ENCODE data around the gene PDIK1L.

The PDIK1L gene

GRCh38 chr1:26127235-26128163 lies 15.9 kb downstream of the PDIK1L start:
- DNase-seq (ENCODE audit: low read depth): no peak
- no peak overlapping the region for H3K4me3 ChIP-seq (ENCODE audit: low read length)
- no peak for TF ChIP-seq CTCF (conservative IDR thresholded peaks at IDR 0.05; ENCODE audit: low read depth, low read length)

GRCh38 chr1:26129778-26130177 lies 18.2 kb downstream of the PDIK1L start:
- DNase-seq (ENCODE audit: low read depth): no peak
- H3K4me3 ChIP-seq (ENCODE audit: low read length): no peak overlapping the region
- no peak for TF ChIP-seq CTCF (conservative IDR thresholded peaks at IDR 0.05; ENCODE audit: low read depth, low read length)

DNA sequence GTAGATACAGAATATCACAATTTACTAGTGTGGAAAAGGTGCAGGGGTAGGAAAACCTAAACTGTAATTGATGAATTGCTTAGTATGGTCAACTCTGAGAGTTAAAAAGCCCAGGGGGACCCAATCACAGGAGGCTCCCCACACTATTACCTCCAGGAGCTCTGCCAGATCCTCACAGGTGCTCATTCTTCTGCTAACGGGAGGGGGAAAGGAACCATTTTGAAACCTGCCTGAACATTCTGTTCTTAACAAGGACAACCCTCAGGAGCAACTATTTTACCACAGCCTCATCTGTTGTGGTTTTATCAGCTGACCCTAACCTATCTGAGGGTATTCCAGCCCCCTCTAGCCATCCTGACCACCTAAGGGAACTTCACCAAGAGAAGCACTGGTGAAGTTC lies 19.1 kb downstream of the PDIK1L start:
- no peak overlapping the region for H3K4me3 ChIP-seq (ENCODE audit: low read length)
- TF ChIP-seq CTCF (conservative IDR thresholded peaks at IDR 0.05; ENCODE audit: low read depth, low read length): no peak
- DNase-seq (ENCODE audit: low read depth): no peak

DNA sequence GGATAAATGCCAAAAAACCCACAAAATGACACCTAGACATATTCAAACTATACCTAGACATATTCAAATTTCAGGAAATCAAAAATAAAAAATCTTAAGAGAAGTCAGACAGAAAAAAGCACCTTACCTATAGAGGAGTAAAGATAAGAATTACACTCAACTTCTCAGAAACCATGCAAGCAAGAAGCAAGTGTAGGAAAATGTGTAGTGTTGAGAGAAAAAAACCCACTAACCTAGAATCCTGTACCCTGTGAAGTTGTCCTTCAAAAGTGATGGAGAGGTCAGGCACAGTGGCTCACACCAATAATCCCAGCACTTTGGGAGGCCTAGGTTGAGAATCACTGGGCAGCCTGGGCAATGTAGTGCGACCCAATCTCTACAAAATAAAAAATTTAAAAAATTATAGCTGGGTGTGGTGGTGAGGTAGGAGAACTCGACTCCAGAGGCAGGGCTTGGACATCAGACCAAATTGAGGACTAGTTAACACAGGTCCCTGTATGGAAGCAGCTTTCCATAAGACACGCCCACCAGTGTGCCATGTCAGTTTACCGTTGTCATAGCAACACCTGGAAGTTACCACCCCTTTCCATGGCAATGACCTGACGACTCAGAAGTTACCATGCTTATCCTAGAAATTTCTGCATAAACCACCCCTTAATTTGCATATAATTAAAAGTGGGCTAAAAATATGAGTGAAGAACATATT lies 20.7 kb downstream of the PDIK1L start:
- TF ChIP-seq CTCF (conservative IDR thresholded peaks at IDR 0.05; ENCODE audit: low read depth, low read length): no peak
- DNase-seq (ENCODE audit: low read depth): no peak
- no peak overlapping the region for H3K4me3 ChIP-seq (ENCODE audit: low read length)

DNA sequence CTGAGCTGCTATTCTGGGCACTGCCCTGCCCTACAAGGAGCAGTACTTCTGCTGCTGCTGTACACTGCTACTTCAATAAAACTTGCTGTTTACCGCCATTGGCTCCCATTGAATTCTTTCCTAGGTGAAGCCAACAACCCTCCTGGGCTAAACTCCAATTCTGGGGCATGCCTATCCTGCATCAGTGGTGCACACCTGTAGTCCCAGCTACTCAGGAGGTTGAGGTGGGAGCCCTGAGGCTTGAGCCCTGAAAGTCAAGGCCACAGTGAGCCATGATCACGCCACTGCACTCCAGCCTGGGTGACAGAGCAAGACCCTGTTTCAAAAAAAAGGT lies 21.2 kb downstream of the PDIK1L start:
- DNase-seq (ENCODE audit: low read depth): no peak
- TF ChIP-seq CTCF (conservative IDR thresholded peaks at IDR 0.05; ENCODE audit: low read depth, low read length): no peak
- no peak overlapping the region for H3K4me3 ChIP-seq (ENCODE audit: low read length)

GRCh38 chr1:26134466-26134865 lies 22.8 kb downstream of the PDIK1L start:
- no peak for DNase-seq (ENCODE audit: low read depth)
- TF ChIP-seq CTCF (conservative IDR thresholded peaks at IDR 0.05; ENCODE audit: low read depth, low read length): no peak
- H3K4me3 ChIP-seq (ENCODE audit: low read length): no peak overlapping the region

Measured in retinal pigment epithelial cell (primary cell).